GM18508 (cell line): ENCODE data around the gene TMEM259.
"Not testable (repeated sequence)": the region's sequence is repeated elsewhere in the genome, so short reads cannot be mapped to it uniquely, and the experiment has no call there.

Source experiments
- ATAC-seq: cut with Tn5 transposase; IDR thresholded peaks from one replicate; pipeline ENCODE4 v1.9.1; 2021; ENCODE audit warnings: moderate number of reproducible peaks; ENCODE audit not compliant: insufficient read depth, unreplicated experiment

The TMEM259 gene

DNA sequence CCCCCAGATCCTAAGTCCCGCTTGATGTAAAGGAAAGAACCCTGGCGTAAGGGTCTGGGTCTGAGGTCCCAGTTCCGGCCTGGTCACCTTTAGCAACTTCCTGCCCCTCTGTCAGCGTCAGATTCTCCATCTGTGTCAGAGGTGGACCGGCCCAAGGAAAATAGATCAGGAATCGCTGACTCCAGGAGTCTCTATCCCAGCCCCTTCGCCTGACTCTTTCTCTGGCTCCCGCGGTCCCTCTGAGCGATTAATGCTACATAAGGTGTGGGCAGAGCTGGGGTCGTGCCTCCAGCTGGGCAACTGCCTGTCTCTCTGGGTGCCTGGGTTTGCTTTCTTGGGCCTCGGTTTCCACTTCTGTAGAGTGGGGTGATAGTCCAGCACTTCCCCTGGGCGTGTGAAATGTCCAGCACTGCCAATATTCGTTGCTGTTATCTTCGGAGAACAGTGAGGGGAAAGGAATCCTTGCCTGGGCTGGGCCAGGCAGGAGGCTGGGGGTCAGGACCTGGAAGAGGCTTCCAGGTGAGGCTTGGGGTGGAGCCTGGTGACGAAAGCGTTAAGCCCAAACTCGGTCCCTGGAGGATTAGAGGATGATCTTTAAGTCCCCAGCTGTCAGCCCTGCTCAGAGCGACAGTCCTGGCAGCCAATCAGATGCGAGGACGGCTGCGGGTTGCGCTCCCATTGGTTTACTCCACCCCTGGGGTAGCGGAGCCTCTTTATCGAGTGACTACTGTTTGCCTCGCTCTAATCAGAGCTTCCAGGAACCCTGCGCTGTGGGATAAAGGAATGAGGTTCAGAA is 19.8 kb upstream of the TMEM259 start:
- ATAC-seq: no peak

- ATAC-seq: peak; percentile 45
Measured at GRCh38 chr19:1039646-1040475, 18.9 kb upstream of the TMEM259 start, which contains the start of gene ABCA7. ABCA7 (plus strand) TSS chr19:1040107; CDS start chr19:1041362, 1,255 bp downstream.

- no peak for ATAC-seq
Measured at GRCh38 chr19:1038978-1039645, 18.2 kb upstream of the TMEM259 start.

DNA sequence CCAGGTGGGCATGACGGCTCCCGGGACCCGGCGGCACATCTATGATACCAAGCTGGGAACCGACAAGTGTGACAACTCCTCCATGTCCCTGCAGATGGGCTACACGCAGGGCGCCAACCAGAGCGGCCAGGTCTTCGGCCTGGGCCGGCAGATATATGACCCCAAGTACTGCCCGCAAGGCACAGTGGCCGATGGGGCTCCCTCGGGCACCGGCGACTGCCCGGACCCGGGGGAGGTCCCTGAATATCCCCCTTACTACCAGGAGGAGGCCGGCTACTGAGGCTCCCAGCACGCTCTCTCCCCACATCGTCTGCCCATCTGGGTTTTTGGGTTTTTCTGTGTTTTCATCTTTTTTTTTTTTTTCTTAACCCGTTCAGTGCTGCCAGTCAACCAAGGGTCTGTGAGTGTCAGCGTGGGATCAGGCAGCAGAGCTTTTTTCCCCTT is 16.7 kb upstream of the TMEM259 start:
- ATAC-seq: no peak

GRCh38 chr19:1035998-1036621 is 15.2 kb upstream of the TMEM259 start:
- no peak for ATAC-seq

DNA sequence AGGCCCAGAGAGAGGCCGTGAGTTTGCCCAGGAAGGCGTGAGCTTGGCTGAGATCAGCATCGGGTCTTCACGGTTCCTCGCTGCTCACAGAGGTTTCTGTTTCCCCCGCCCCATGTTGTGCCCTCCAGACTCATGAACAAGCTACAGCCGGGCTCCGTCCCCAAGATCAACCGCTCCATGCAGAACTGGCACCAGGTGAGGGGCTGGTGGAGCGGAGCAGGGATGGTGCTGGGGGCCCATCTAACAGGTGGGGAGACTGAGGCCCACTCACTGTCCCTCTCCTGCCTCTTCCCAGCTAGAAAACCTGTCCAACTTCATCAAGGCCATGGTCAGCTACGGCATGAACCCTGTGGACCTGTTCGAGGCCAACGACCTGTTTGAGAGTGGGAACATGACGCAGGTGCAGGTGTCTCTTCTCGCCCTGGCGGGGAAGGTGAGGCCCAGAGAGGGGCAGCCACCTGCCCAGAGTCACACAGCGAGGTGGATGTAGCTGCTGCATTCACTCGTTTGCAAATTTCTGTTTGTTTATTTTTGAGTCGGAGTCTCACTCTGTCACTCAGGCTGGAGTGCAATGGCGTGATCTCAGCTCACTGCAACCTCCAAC is 11.4 kb upstream of the TMEM259 start:
- ATAC-seq: no peak

- no peak for ATAC-seq
Measured at GRCh38 chr19:1028062-1028926, 7.4 kb upstream of the TMEM259 start.

- no peak for ATAC-seq
Measured at GRCh38 chr19:1027650-1028061, 6.7 kb upstream of the TMEM259 start.

DNA sequence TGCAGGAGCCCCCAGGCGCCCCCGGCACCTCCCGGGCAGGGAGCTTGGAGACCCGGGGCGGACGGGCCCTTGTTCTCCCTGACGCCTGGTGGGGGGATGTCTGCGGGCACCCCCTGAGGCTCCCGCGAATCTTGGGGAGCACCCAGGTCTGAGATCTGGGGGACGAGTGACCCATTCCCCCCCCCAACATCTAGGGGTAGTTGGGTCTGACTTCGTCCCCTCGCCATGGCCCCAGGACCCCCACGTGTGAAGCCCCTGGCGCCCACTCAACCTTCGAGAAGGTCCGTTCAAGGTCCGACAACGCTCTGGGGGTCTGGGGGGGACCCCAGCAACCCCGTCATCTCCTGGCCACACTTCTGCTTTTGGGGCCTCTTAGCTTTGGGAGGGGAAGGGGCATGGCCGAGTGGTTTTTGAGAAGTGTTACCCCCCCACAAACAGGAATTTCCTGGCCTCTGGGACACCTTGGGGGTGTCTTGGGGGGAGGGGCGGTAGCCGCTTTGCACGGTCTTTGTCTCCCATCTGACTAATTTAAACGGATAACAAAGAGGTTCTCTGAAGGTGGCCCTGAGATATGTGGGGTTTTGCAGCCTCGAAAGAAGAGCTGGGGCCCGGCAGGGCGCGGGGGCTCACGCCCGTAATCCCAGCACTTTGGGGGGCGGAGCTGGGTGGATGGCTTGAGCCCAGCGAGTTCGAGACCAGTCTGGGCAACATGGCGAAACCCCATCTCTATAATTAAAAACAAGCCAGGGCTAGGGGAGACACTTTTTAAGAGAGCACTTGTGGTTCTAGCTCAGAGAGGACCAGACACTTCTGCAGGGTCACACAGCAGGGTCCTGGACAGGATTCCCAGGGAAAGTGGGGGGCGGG is 6.1 kb upstream of the TMEM259 start:
- ATAC-seq: no peak

DNA sequence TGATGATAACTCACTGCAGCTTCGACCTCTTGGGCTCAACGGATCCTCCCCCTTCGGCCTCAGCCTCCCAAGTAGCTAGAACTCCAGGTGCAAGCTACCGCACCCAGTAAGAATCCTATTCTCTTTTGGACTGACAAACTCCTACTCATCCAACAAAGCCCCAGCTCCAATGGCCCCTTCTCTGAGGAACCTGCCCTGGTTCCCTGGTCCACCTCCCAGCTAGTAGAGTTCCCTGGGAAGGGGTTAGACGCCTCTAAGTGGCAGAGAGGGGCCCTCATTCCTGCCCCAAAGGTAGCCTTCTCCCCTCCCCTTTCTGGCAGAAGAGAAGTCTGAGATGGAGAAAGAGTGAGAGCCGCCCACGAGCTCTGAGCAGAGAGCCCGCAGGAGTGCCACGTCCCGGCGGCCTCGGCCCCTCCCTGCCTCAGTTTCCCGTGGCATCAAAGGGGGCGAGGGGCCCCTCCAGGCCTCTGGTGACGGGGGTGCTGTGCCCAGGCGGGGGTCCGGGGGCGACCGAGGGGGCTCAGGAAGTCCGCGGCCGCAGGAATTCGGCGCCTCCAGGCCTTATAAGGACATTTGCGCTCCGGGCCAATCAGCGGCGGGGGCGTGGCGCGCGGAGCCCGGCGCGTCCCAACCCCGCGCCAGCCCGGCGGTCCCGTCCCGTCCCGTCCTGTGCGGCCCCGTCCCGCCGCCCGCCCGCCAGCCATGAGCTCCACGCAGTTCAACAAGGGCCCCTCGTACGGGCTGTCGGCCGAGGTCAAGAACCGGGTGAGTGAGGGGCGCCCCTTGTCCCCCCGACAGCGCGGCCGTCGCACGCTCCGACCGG is 5.2 kb upstream of the TMEM259 start, which contains the start of gene CNN2:
TSS of gene CNN2 (plus strand) at position 649 of the 823 bp plus-strand sequence. CDS start at position 703, 54 bp downstream.
- no peak for ATAC-seq

- not testable (repeated sequence) for ATAC-seq
Measured at GRCh38 chr19:1025080-1025479, 4.2 kb upstream of the TMEM259 start.

GRCh38 chr19:1023883-1024188 is 2.9 kb upstream of the TMEM259 start:
- not testable (repeated sequence) for ATAC-seq

DNA sequence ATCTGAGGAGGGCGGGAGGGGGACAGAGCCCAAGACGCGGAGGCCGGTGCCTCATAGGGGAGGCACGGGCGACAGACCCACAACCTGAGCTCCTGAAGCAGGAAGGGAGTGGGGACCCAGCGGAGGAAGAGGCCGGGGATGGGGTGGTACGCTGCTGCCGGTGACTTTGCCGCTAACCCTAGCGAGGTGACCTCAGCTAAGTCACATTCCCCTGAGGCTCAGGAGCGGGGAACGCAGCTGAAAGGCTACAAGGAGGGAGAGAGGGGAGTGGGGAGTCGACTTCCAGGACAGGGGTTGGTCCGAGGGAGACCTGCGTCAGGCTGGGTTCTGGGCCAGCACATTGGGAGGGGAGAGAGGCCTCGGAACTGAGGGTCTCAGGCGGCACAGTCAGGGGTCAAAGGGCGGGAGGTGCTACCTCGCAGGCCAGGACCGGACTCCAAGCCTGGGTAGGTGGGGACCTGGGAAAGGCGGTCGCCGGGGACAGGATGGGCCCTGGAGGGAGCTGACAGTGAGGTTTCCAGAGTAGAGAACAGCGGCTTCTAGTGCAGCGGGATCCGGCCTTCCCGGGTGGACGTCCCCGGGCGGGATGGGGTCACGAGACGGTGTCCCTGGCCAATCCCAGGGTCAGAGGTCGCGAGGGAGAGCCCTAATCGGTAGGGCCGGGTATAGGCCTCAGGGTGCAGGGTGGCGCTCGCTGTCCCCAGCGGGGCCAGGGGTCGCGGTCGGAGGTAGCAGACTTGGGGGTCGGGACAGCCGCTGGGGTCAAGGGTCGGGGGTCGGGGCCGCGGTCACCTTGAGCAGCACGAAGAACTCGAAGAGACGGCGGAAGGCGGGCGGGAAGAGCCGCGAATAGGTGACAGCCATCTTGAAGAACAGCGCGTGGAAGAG is 699 bp downstream of the TMEM259 start:
- no peak for ATAC-seq

GRCh38 chr19:1019616-1019961 is 1.3 kb downstream of the TMEM259 start:
- no peak for ATAC-seq

DNA sequence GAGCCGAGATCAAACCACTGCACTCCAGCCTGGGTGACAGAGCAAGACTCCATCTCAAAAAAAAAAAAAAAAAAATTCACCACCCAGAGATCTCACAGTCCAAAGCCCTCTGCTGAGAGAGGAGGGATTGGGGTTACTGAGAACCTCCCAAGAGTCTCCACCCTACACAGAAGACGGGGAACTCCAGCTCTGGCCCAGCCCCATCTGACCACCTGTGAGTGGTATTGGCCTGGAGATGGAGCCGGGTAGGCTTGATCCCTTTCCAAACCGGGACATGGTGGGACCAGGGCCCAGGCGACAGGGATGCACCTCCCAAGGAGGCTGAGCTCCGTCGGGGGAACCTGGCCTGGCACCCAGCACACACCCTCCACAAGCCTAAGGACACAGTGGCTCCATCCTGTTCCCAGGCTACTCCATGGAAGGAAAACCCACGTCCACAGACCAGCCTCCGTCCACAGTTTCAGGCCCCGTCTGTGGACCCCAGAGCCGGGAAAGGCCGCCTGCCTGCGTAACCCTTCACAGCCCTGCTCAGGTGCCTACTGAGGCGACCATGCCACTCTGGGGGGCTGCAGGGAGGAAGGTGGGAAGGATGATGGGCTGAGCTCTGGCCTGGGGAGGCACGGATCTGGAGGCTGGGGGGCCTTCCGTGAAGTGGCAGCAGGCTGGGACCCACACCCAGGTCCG is 1.8 kb downstream of the TMEM259 start:
- ATAC-seq: no peak

DNA sequence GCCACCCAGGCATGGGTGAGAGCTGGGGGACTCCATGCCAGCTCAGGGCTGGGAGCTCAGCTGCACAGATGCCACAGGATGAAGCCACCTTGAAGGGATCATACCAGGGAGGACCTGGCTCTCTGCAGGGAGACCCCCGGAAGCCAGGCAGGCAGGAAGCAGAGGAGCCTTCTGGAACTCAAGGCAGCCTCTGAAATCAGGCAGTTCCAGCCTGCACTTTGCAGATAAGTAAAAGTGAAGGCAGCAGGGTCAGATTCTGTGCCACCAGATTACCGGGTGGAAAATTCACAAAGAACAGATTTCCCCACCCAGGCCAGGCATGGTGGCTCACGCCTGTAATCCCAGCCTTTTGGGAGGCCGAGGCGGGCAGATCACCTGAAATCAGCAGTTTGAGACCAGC is 2.5 kb downstream of the TMEM259 start:
- ATAC-seq: no peak
